Neural progenitor cell (in vitro differentiated cells): Measurements from ENCODE around the gene PNMA6A. TPM values are rescaled to one million over a fixed set of nuclear protein-coding genes. Genes with fewer than 3 reads are reported as not detected.
A peak's percentile ranks its signal among the peaks of the same experiment; 100 is the strongest.
"Not testable (repeated sequence)": the region's sequence is repeated elsewhere in the genome, so short reads cannot be mapped to it uniquely, and the experiment has no call there.

Experiments
- DNase-seq: peaks from one replicate; pipeline ENCODE4 v3.0.0-alpha.2; 2016; ENCODE audit warnings: low spot score
- H2AFZ ChIP-seq: fragments of 200-600 bp; sonication (generic); replicated peaks from 2 replicates; pipeline ENCODE4 v1.6.1; 2016; ENCODE audit warnings: antibody characterized with exemption
- H3F3A ChIP-seq: fragments of 200-600 bp; sonication (generic); 2 replicates; pipeline ENCODE4 v1.6.1; 2016; ENCODE audit warnings: antibody characterized with exemption, low read depth
- H3K27ac ChIP-seq: fragments of 200-600 bp; sonication (generic); 2 replicates; pipeline ENCODE4 v1.5.1; 2016; ENCODE audit warnings: mild to moderate bottlenecking
- H3K27me3 ChIP-seq: fragments of 200-600 bp; sonication (generic); 2 replicates; pipeline ENCODE4 v1.6.1; 2016; ENCODE audit warnings: mild to moderate bottlenecking, moderate library complexity
- H3K36me3 ChIP-seq: fragments of 200-600 bp; sonication (generic); 2 replicates; pipeline ENCODE4 v1.5.1; 2016
- H3K4me1 ChIP-seq: fragments of 200-600 bp; sonication (generic); 2 replicates; pipeline ENCODE4 v1.6.1; 2016; ENCODE audit warnings: mixed run types
- H3K4me2 ChIP-seq: fragments of 200-600 bp; sonication (generic); 2 replicates; pipeline ENCODE4 v1.6.1; 2016
- H3K4me3 ChIP-seq: fragments of 200-600 bp; sonication (generic); 2 replicates; pipeline ENCODE4 v1.5.1; 2016
- H3K79me2 ChIP-seq: fragments of 200-600 bp; sonication (generic); 2 replicates; pipeline ENCODE4 v1.6.1; 2016; ENCODE audit warnings: low read depth
- H3K9ac ChIP-seq: fragments of 200-600 bp; sonication (generic); 2 replicates; pipeline ENCODE4 v1.6.1; 2016
- H3K9me3 ChIP-seq: fragments of 200-600 bp; sonication (generic); 2 replicates; pipeline ENCODE4 v1.5.1; 2016; ENCODE audit warnings: low read depth
- H4K20me1 ChIP-seq: fragments of 200-600 bp; sonication (generic); 2 replicates; pipeline ENCODE4 v1.6.1; 2016; ENCODE audit warnings: low read depth
- H3K27ac Mint-ChIP-seq: 3 replicates; pipeline ENCODE4 v1.8.0; 2021; ENCODE audit warnings: mixed read lengths
- H3K27me3 Mint-ChIP-seq: 2 replicates; pipeline ENCODE4 v1.8.0; 2022; ENCODE audit warnings: low read depth, mild to moderate bottlenecking, inconsistent platforms, moderate library complexity, mixed read lengths; ENCODE audit not compliant: insufficient read depth
- H3K36me3 Mint-ChIP-seq: 3 replicates; pipeline ENCODE4 v1.8.0; 2021; ENCODE audit warnings: mixed read lengths
- H3K4me1 Mint-ChIP-seq: 3 replicates; pipeline ENCODE4 v1.8.0; 2021; ENCODE audit warnings: mixed read lengths
- H3K4me3 Mint-ChIP-seq: 3 replicates; pipeline ENCODE4 v1.8.0; 2021; ENCODE audit warnings: mild to moderate bottlenecking, moderate library complexity, mixed read lengths
- H3K9me3 Mint-ChIP-seq: 3 replicates; pipeline ENCODE4 v1.8.0; 2020; ENCODE audit warnings: mixed read lengths
- EZH2 ChIP-seq: fragments of 200-600 bp; sonication (generic); IDR thresholded peaks from 2 replicates; pipeline ENCODE4 v1.6.1; 2017; ENCODE audit warnings: antibody characterized with exemption, mild to moderate bottlenecking, moderate library complexity
- EZH2phosphoT487 ChIP-seq: fragments of 200-600 bp; sonication (generic); IDR thresholded peaks from 2 replicates; pipeline ENCODE4 v1.6.1; 2017; ENCODE audit warnings: antibody characterized with exemption
- total RNA-seq: library from RNA; depleted of rRNA; stranded (reverse); fragments of >200 nt; gene quantifications from 2 replicates; pipeline ENCODE4 v1.2.3, GENCODE V29; 2015; ENCODE audit warnings: low replicate concordance
- TF ChIP-seq, protein P1 (sequence below): fragments of 200-600 bp; sonication (generic); IDR thresholded peaks from 2 replicates; pipeline ENCODE4 v1.5.1; 2017; ENCODE audit warnings: antibody characterized with exemption, mild to moderate bottlenecking

Gene PNMA6A
- total RNA-seq: 0.64 and 3.2 TPM in 2 replicates

GRCh38 chrX:153071909-153072583, at the start of gene PNMA6A:
TSS of gene PNMA6A (plus strand) at chrX:153072454. CDS start at chrX:153073063, 609 bp downstream.
- H3K27me3 ChIP-seq, H3K4me3 Mint-ChIP-seq, H3K36me3 ChIP-seq, H4K20me1 ChIP-seq, H3K4me1 ChIP-seq, H3K36me3 Mint-ChIP-seq, H3K9ac ChIP-seq, H3K27me3 Mint-ChIP-seq, H3K27ac ChIP-seq, H3K9me3 ChIP-seq, H3K4me3 ChIP-seq, H3K9me3 Mint-ChIP-seq, H3K4me2 ChIP-seq, H3F3A ChIP-seq, H2AFZ ChIP-seq, H3K27ac Mint-ChIP-seq, H3K4me1 Mint-ChIP-seq, H3K79me2 ChIP-seq, DNase-seq: not testable (repeated sequence)

- H3K9ac ChIP-seq, H3K79me2 ChIP-seq, H3K27ac Mint-ChIP-seq, H3K4me3 ChIP-seq, H3K4me2 ChIP-seq, H3K36me3 ChIP-seq, H3K4me3 Mint-ChIP-seq, H2AFZ ChIP-seq, H3K36me3 Mint-ChIP-seq, H4K20me1 ChIP-seq, H3K4me1 ChIP-seq, H3K27ac ChIP-seq, H3F3A ChIP-seq, H3K27me3 Mint-ChIP-seq, DNase-seq, H3K27me3 ChIP-seq, H3K9me3 ChIP-seq, H3K4me1 Mint-ChIP-seq: not testable (repeated sequence)
- H3K9me3 Mint-ChIP-seq: peaks cover 13% of the 10 kb centered on the region
Measured at GRCh38 chrX:153026501-153026900, 45.8 kb upstream of the PNMA6A start.

GRCh38 chrX:153028487-153028886, 43.8 kb upstream of the PNMA6A start:
- not testable (repeated sequence) for H3K27me3 Mint-ChIP-seq, H3K27ac ChIP-seq, H3K27ac Mint-ChIP-seq, H3K9ac ChIP-seq, H3K79me2 ChIP-seq, H2AFZ ChIP-seq, H3K4me1 Mint-ChIP-seq, DNase-seq, H3K36me3 ChIP-seq, H3F3A ChIP-seq, H3K4me3 ChIP-seq, H3K4me1 ChIP-seq, H3K4me3 Mint-ChIP-seq, H3K36me3 Mint-ChIP-seq, H3K9me3 ChIP-seq, H3K4me2 ChIP-seq, H3K27me3 ChIP-seq, H4K20me1 ChIP-seq
- peaks cover 18% of the 10 kb centered on the region for H3K9me3 Mint-ChIP-seq

DNA sequence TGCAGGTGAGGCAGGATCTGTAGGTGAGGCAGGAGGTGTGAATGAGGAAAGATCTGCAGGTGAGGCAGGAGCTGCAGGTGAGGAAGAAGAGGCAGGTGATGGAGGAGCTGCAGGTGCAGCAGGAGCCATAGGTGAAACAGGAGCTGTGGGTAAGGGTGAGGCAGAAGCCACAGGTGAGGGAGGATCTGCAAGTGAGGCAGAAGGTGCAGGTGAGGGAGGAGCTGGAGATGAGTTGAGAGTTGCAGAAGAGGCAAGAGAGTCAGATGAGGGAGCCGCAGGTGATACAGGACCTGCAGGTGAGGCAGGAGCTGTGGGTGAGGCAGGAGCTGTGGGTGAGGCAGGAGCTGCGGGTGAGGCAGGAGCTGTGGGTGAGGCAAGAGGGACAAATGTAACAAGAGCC, 43.1 kb upstream of the PNMA6A start:
- Histone ChIP-seq H4K20me1 (no peaks in the 10 kb centered on the region), H2AFZ (no peak overlapping the region), H3K27me3 (no peaks in the 10 kb centered on the region), H3K4me3 (no peak overlapping the region), H3K4me1 (no peaks in the 10 kb centered on the region), H3K79me2 (no peaks in the 10 kb centered on the region), H3K9me3 (no peaks in the 10 kb centered on the region), H3K27ac (no peak overlapping the region), H3K36me3 (no peaks in the 10 kb centered on the region), H3F3A (peaks cover 4% of the 10 kb centered on the region), H3K9ac (no peak overlapping the region), H3K4me2 (no peak overlapping the region)
- Mint-ChIP-seq H3K4me1 (no peaks in the 10 kb centered on the region), H3K27ac (no peak overlapping the region), H3K9me3 (peaks cover 24% of the 10 kb centered on the region), H3K4me3 (peak overlapping the region; percentile 13), H3K36me3 (peaks cover 2% of the 10 kb centered on the region), H3K27me3 (peaks cover 8% of the 10 kb centered on the region)
- TF ChIP-seq EZH2phosphoT487 (no peak), EZH2 (no peak)
- TF ChIP-seq, protein P1, sequence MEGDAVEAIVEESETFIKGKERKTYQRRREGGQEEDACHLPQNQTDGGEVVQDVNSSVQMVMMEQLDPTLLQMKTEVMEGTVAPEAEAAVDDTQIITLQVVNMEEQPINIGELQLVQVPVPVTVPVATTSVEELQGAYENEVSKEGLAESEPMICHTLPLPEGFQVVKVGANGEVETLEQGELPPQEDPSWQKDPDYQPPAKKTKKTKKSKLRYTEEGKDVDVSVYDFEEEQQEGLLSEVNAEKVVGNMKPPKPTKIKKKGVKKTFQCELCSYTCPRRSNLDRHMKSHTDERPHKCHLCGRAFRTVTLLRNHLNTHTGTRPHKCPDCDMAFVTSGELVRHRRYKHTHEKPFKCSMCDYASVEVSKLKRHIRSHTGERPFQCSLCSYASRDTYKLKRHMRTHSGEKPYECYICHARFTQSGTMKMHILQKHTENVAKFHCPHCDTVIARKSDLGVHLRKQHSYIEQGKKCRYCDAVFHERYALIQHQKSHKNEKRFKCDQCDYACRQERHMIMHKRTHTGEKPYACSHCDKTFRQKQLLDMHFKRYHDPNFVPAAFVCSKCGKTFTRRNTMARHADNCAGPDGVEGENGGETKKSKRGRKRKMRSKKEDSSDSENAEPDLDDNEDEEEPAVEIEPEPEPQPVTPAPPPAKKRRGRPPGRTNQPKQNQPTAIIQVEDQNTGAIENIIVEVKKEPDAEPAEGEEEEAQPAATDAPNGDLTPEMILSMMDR: no peak
- no peak for DNase-seq

DNA sequence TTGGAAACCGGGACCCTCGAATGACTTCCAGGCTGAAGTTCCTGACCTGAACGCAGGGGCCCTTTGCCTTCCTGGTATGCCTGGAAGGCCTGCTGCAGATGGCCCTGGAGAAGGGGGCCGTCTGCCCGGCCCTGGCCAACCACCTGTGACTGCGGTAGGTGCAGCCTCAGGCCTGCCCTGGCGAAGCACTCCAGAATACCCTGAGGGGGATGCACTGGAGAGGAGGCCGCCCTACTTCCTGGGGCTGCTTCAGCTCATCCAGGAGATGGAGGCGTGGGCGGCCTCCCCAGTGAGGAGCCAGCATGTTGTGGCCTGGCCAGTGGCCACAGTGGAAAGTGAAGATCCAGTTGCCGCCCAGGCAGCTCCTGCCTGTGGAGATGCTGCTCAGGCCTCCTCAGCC, 42.4 kb upstream of the PNMA6A start:
- Histone ChIP-seq H3K27ac (no peak overlapping the region), H3K4me3 (no peak overlapping the region), H3K9me3 (no peaks in the 10 kb centered on the region), H3K36me3 (no peaks in the 10 kb centered on the region), H3K4me1 (no peaks in the 10 kb centered on the region), H3F3A (peaks cover 4% of the 10 kb centered on the region), H2AFZ (no peak overlapping the region), H3K9ac (no peak overlapping the region), H3K27me3 (no peaks in the 10 kb centered on the region), H3K79me2 (no peaks in the 10 kb centered on the region), H3K4me2 (no peak overlapping the region), H4K20me1 (no peaks in the 10 kb centered on the region)
- Mint-ChIP-seq H3K9me3 (peaks cover 24% of the 10 kb centered on the region), H3K27me3 (peaks cover 8% of the 10 kb centered on the region), H3K36me3 (peaks cover 2% of the 10 kb centered on the region), H3K27ac (no peak overlapping the region), H3K4me3 (no peak overlapping the region), H3K4me1 (no peaks in the 10 kb centered on the region)
- DNase-seq: no peak
- TF ChIP-seq EZH2phosphoT487 (no peak), EZH2 (no peak)
- TF ChIP-seq, protein P1: no peak
